ENCODE results near the gene TTC28. TPM values are rescaled to one million over a fixed set of nuclear protein-coding genes. Genes with fewer than 3 reads are reported as not detected.

TTC28 gene
- total and polyA plus RNA-seq, 8 donors: 2.2 to 18.6 (median 11.5) TPM

DNA sequence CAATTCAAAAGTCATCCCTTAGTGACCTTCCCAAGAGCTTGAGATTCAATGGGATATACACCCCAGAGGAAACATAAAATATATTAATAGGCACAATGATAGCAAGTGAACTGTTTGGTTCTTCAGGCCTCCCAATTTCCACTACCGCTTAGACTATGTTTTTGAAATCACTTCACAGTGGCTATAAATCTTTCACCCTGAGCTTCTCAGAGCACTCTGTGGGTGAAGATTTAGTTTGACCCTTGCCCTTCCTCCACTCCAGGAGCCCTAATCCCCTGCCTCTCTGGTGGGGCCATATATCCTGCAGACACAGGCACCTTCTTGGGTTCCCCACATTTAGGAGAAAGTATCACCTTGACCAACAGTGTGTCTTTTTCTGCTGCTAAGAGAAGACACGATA, 573.7 kb downstream of the TTC28 start:
- no peak for DNase-seq
- H3K9me3 ChIP-seq: no peaks in the 10 kb centered on the region
- TF ChIP-seq CTCF (IDR thresholded peaks at IDR 0.05): no peak
- no peaks in the 10 kb centered on the region for H3K36me3 ChIP-seq
- no peaks in the 10 kb centered on the region for H3K27me3 ChIP-seq
- H3K4me3 ChIP-seq: no peak overlapping the region
- no peaks in the 10 kb centered on the region for H3K4me1 ChIP-seq
- no peak for ATAC-seq
- no peak for FAIRE-seq
- intact Hi-C loops (cut with DNase I): no loop called here
- 95 to 96% methylated on average over 2 of the region's 2 CpGs for WGBS, 2 donors
- H3K27ac ChIP-seq: no peak overlapping the region

DNA sequence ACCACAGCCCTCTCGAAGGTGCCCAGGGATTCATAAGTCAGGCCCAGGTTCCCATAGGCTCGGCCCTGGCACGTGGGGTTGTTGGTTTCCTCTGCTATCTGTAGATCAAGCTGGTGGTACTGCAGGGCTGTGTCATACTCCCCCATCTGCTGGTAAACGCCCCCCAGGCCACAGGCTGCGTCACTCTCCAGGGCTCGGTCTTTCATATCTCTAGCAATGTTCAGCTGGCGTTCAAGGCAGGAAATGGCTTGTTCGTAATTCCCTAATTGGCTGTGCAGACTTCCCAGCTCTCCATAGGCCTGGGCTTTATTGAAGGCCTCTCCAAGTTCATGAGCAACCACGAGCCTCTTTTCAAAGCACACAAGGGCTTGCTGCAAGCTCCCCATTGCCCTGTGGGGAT, 574.2 kb downstream of the TTC28 start:
- TF ChIP-seq CTCF (IDR thresholded peaks at IDR 0.05): no peak
- Histone ChIP-seq H3K4me3 (no peak overlapping the region), H3K9me3 (no peaks in the 10 kb centered on the region), H3K36me3 (no peaks in the 10 kb centered on the region), H3K27me3 (no peaks in the 10 kb centered on the region), H3K4me1 (no peaks in the 10 kb centered on the region), H3K27ac (no peak overlapping the region)
- WGBS, 2 donors: 91 to 94% methylated on average over 9 of the region's 9 CpGs
- no peak for DNase-seq
- no peak for ATAC-seq
- intact Hi-C loops (cut with DNase I): no loop called here
- FAIRE-seq: no peak

- no peak for FAIRE-seq
- 93 to 100% methylated on average over 2 of the region's 2 CpGs for WGBS, 2 donors
- intact Hi-C loops (cut with DNase I): no loop called here
- DNase-seq: no peak
- peak in 1 of 4 donors; percentile 13 for ATAC-seq
- Histone ChIP-seq H3K4me3 (no peak overlapping the region), H3K27me3 (no peaks in the 10 kb centered on the region), H3K36me3 (peaks cover 0 to 5% (median 0%) of the 10 kb centered on the region in 3 donors), H3K9me3 (no peaks in the 10 kb centered on the region), H3K27ac (no peak overlapping the region), H3K4me1 (no peaks in the 10 kb centered on the region)
- TF ChIP-seq CTCF (IDR thresholded peaks at IDR 0.05): no peak
Observed at GRCh38 chr22:28103596-28103995, 576.0 kb downstream of the TTC28 start.

- intact Hi-C loops (cut with DNase I): no loop called here
- Histone ChIP-seq H3K27me3 (no peaks in the 10 kb centered on the region), H3K9me3 (no peaks in the 10 kb centered on the region), H3K36me3 (peaks cover 0 to 10% (median 0%) of the 10 kb centered on the region in 3 donors), H3K27ac (no peak overlapping the region), H3K4me3 (no peak overlapping the region), H3K4me1 (no peaks in the 10 kb centered on the region)
- TF ChIP-seq CTCF (IDR thresholded peaks at IDR 0.05): no peak
- no peak for DNase-seq
- WGBS, 2 donors: 88 to 93% methylated on average over 5 of the region's 5 CpGs
- no peak for FAIRE-seq
- no peak for ATAC-seq
Observed at GRCh38 chr22:28102151-28102812, 577.4 kb downstream of the TTC28 start.

- no peak for ATAC-seq
- TF ChIP-seq CTCF (IDR thresholded peaks at IDR 0.05): no peak
- H3K27me3 ChIP-seq: no peaks in the 10 kb centered on the region
- H3K27ac ChIP-seq: no peak overlapping the region
- intact Hi-C loops (cut with DNase I): no loop called here
- no peaks in the 10 kb centered on the region for H3K9me3 ChIP-seq
- no peak overlapping the region for H3K4me3 ChIP-seq
- DNase-seq: no peak
- FAIRE-seq: no peak
- H3K4me1 ChIP-seq: no peaks in the 10 kb centered on the region
- 91 to 94% methylated on average over 3 of the region's 3 CpGs for WGBS, 2 donors
- H3K36me3 ChIP-seq: peaks cover 0 to 17% (median 0%) of the 10 kb centered on the region in 3 donors
Observed at GRCh38 chr22:28097627-28098026, 582.0 kb downstream of the TTC28 start.
